Activated CD4-positive, alpha-beta memory T cell treated with anti-CD3 and anti-CD28 coated beads for 36 hours (primary cell): ENCODE data around the gene LRMDA. TPM values are rescaled to one million over a fixed set of nuclear protein-coding genes. Genes with fewer than 3 reads are reported as not detected.

ENCODE experiments used
- CTCF ChIA-PET: fragments of 350-600 bp; sonication (Branson Sonifier 250); formaldehyde crosslinking; loops from one replicate; lab custom pipeline; 2021; ENCODE audit warnings: antibody characterized with exemption, inconsistent platforms; lab: Charles Lee
- POLR2A ChIA-PET: fragments of 350-600 bp; sonication (Branson Sonifier 250); formaldehyde crosslinking; loops from one replicate; lab custom pipeline; 2021; ENCODE audit warnings: antibody characterized with exemption; lab: Charles Lee
- DNase-seq: peaks from one replicate; pipeline ENCODE4 v3.0.0-alpha.2; 2020
- H3K27ac Mint-ChIP-seq: one replicate; pipeline ENCODE4 v1.8.0; 2021; ENCODE audit warnings: mixed read lengths
- H3K27me3 Mint-ChIP-seq: one replicate; pipeline ENCODE4 v1.8.0; 2021; ENCODE audit warnings: mixed read lengths
- H3K36me3 Mint-ChIP-seq: one replicate; pipeline ENCODE4 v1.8.0; 2021; ENCODE audit warnings: mixed read lengths
- H3K4me1 Mint-ChIP-seq: one replicate; pipeline ENCODE4 v1.8.0; 2021; ENCODE audit warnings: low read depth, mixed read lengths
- H3K4me3 Mint-ChIP-seq: one replicate; pipeline ENCODE4 v1.8.0; 2021; ENCODE audit warnings: mild to moderate bottlenecking, mixed read lengths
- H3K9me3 Mint-ChIP-seq: one replicate; pipeline ENCODE4 v1.8.0; 2021; ENCODE audit warnings: mixed read lengths
- intact Hi-C: fragments of 100-400 bp; cut with micrococcal nuclease; formaldehyde crosslinking; loops from one replicate; pipeline ENCODE4 v1.15.1; 2023
- total RNA-seq, 2 experiments: library from RNA; stranded (reverse); gene quantifications; one replicate each; pipeline ENCODE4 v1.2.3, GENCODE V29; 2021

LRMDA gene
- total RNA-seq, 2 experiments from 2014 or later = not detected

GRCh38 chr10:75403939-75404814, 27.2 kb upstream of the LRMDA start:
- DNase-seq = no peak
- Mint-ChIP-seq H3K9me3 (no peaks in the 10 kb centered on the region), H3K36me3 (no peaks in the 10 kb centered on the region), H3K4me3 (peak overlapping the region; percentile 10), H3K4me1 (peaks cover 35% of the 10 kb centered on the region), H3K27ac (no peak overlapping the region), H3K27me3 (peaks cover 61% of the 10 kb centered on the region)
- CTCF ChIA-PET = no interaction called here
- POLR2A ChIA-PET = no interaction called here
- intact Hi-C loops = loop anchor here (5.0 to 10.0 kb wide), 4 partner anchors 107 to 1143 kb away; no protein-coding TSS in a partner anchor

GRCh38 chr10:75404815-75405597, 26.4 kb upstream of the LRMDA start:
- Mint-ChIP-seq H3K4me1 (peaks cover 37% of the 10 kb centered on the region), H3K4me3 (no peak overlapping the region), H3K9me3 (no peaks in the 10 kb centered on the region), H3K27ac (no peak overlapping the region), H3K27me3 (peaks cover 66% of the 10 kb centered on the region), H3K36me3 (no peaks in the 10 kb centered on the region)
- intact Hi-C loops = loop anchor here (5.0 to 10.0 kb wide), 4 partner anchors 108 to 1142 kb away; no protein-coding TSS in a partner anchor
- CTCF ChIA-PET = interaction anchor here (0.6 kb wide), 1 partner anchor 9 kb away, joined by 3 read pairs; no protein-coding TSS in a partner anchor
- POLR2A ChIA-PET = no interaction called here
- DNase-seq = no peak

GRCh38 chr10:75405598-75406461, 25.6 kb upstream of the LRMDA start:
- no peaks in the 10 kb centered on the region for H3K9me3 Mint-ChIP-seq
- peaks cover 33% of the 10 kb centered on the region for H3K4me1 Mint-ChIP-seq
- ChIA-PET CTCF (interaction anchor here (0.6 kb wide), 1 partner anchor 8 kb away, joined by 3 read pairs; no protein-coding TSS in a partner anchor), POLR2A (no interaction called here)
- H3K27ac Mint-ChIP-seq = no peak overlapping the region
- no peak for DNase-seq
- no peak overlapping the region for H3K4me3 Mint-ChIP-seq
- intact Hi-C loops = loop anchor here (10.0 kb wide), 1 partner anchor 519 kb away; no protein-coding TSS in a partner anchor
- peaks cover 66% of the 10 kb centered on the region for H3K27me3 Mint-ChIP-seq
- no peaks in the 10 kb centered on the region for H3K36me3 Mint-ChIP-seq

GRCh38 chr10:75406462-75407223, 24.8 kb upstream of the LRMDA start:
- POLR2A ChIA-PET = no interaction called here
- DNase-seq = no peak
- CTCF ChIA-PET = no interaction called here
- no peak overlapping the region for H3K4me3 Mint-ChIP-seq
- H3K36me3 Mint-ChIP-seq = no peaks in the 10 kb centered on the region
- peaks cover 72% of the 10 kb centered on the region for H3K27me3 Mint-ChIP-seq
- no peak overlapping the region for H3K27ac Mint-ChIP-seq
- H3K4me1 Mint-ChIP-seq = peaks cover 33% of the 10 kb centered on the region
- H3K9me3 Mint-ChIP-seq = no peaks in the 10 kb centered on the region
- intact Hi-C loops = loop anchor here (10.0 kb wide), 1 partner anchor 518 kb away; no protein-coding TSS in a partner anchor

GRCh38 chr10:75407224-75407712, 24.2 kb upstream of the LRMDA start:
- H3K9me3 Mint-ChIP-seq = no peaks in the 10 kb centered on the region
- peaks cover 68% of the 10 kb centered on the region for H3K27me3 Mint-ChIP-seq
- ChIA-PET POLR2A (no interaction called here), CTCF (interaction anchor here (1.1 kb wide), 1 partner anchor 11 kb away, joined by 3 read pairs; no protein-coding TSS in a partner anchor)
- intact Hi-C loops = loop anchor here (10.0 kb wide), 1 partner anchor 518 kb away; no protein-coding TSS in a partner anchor
- H3K36me3 Mint-ChIP-seq = no peaks in the 10 kb centered on the region
- peaks cover 29% of the 10 kb centered on the region for H3K4me1 Mint-ChIP-seq
- peak overlapping the region; percentile 50 for H3K4me3 Mint-ChIP-seq
- DNase-seq = no peak
- H3K27ac Mint-ChIP-seq = no peak overlapping the region

GRCh38 chr10:75407713-75408508, 23.5 kb upstream of the LRMDA start:
- Mint-ChIP-seq H3K27me3 (peaks cover 68% of the 10 kb centered on the region), H3K9me3 (no peaks in the 10 kb centered on the region), H3K36me3 (no peaks in the 10 kb centered on the region), H3K4me1 (peaks cover 27% of the 10 kb centered on the region), H3K27ac (no peak overlapping the region), H3K4me3 (peak overlapping the region; percentile 50)
- ChIA-PET POLR2A (no interaction called here), CTCF (interaction anchor here (1.1 kb wide), 1 partner anchor 12 kb away, joined by 3 read pairs; no protein-coding TSS in a partner anchor)
- no peak for DNase-seq
- intact Hi-C loops = loop anchor here (10.0 kb wide), 1 partner anchor 517 kb away; no protein-coding TSS in a partner anchor

GRCh38 chr10:75408509-75408875, 22.9 kb upstream of the LRMDA start:
- POLR2A ChIA-PET = no interaction called here
- peaks cover 21% of the 10 kb centered on the region for H3K4me1 Mint-ChIP-seq
- CTCF ChIA-PET = no interaction called here

GRCh38 chr10:75408911-75409885, 22.2 kb upstream of the LRMDA start:
- Mint-ChIP-seq H3K4me3 (peak overlapping the region; percentile 49), H3K36me3 (no peaks in the 10 kb centered on the region), H3K27ac (no peak overlapping the region), H3K9me3 (no peaks in the 10 kb centered on the region), H3K27me3 (peaks cover 58% of the 10 kb centered on the region), H3K4me1 (peaks cover 17% of the 10 kb centered on the region)
- intact Hi-C loops = loop anchor here (10.0 kb wide), 1 partner anchor 516 kb away; no protein-coding TSS in a partner anchor
- ChIA-PET POLR2A (no interaction called here), CTCF (no interaction called here)
- DNase-seq = peak; percentile 39

More at GRCh38 chr10:75408509-75408875, 22.9 kb upstream of the LRMDA start:
- Mint-ChIP-seq H3K4me3 (peak overlapping the region; percentile 27), H3K27me3 (peaks cover 62% of the 10 kb centered on the region), H3K27ac (no peak overlapping the region), H3K36me3 (no peaks in the 10 kb centered on the region), H3K9me3 (no peaks in the 10 kb centered on the region)
- intact Hi-C loops = loop anchor here (10.0 kb wide), 1 partner anchor 516 kb away; no protein-coding TSS in a partner anchor
- DNase-seq = no peak

- DNase-seq = no peak
- H3K36me3 Mint-ChIP-seq = no peaks in the 10 kb centered on the region
- ChIA-PET CTCF (no interaction called here), POLR2A (no interaction called here)
- no peak overlapping the region for H3K27ac Mint-ChIP-seq
- peaks cover 16% of the 10 kb centered on the region for H3K4me1 Mint-ChIP-seq
- peak overlapping the region; percentile 47 for H3K4me3 Mint-ChIP-seq
- intact Hi-C loops = no loop called here
- H3K9me3 Mint-ChIP-seq = no peaks in the 10 kb centered on the region
- peaks cover 55% of the 10 kb centered on the region for H3K27me3 Mint-ChIP-seq
Observed at GRCh38 chr10:75410132-75411005, 21.1 kb upstream of the LRMDA start.
